Measurements from ENCODE around the gene ZNF823.
"Not testable (repeated sequence)": the region's sequence is repeated elsewhere in the genome, so short reads cannot be mapped to it uniquely, and the experiment has no call there.

Gene ZNF823

DNA sequence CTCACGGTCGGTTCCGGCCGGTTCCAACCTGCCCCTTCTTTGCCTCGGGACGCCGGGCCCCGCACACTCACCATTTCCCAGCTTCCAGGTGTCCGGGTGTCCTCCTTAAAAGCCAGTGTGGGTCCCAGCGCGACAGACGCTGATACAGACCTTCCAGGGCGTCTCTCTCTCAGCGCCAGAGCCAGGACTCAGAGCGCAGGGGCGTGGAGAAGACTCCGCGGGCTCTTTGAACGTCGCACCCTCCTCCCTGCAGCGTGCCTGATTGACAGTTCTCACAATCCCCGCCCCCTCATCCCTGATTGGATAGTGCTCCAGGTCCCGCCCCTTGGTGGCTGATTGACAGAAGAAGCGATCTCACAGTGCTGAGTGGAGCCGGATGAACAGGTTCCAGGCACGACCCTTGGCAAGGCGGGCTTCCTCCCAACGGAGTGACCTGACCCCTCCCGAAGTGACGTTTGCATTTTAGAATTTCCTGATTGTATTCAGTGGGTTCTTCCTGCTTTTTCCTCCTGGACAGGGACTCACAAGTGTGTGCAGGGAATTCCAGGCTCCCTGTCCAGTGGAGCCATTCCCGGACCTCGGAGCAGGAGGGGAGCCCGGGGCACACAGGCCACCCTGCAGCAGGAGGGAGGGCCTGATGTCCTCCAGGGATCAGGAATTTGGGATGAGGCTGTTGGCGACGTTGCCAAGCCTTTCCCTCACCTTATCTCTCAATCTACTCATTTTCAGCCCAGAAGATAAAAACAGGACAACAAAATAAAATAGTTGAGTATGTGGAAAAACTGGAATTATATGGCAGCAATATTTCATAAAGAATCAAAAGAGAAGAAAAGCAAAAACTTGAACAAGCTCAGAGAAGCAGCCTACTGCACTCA lies at the start of gene ZNF823:
Gene ZNF823 (minus strand): TSS at position 201 of the 875 bp plus-strand sequence. CDS start 127 bp downstream, at position 74.
- peaks cover 19% of the 10 kb centered on the region for H3K4me1 Mint-ChIP-seq
- H3K9me3 Mint-ChIP-seq: no peaks in the 10 kb centered on the region
- no peaks in the 10 kb centered on the region for H3K27me3 Mint-ChIP-seq
- peak within 1 kb of the TSS; percentile 85 for H3K27ac Mint-ChIP-seq
- H3K36me3 Mint-ChIP-seq: no peaks in the 10 kb centered on the region
- H3K4me3 Mint-ChIP-seq: peak within 1 kb of the TSS; percentile 97
- peak; percentile 98 for ATAC-seq

DNA sequence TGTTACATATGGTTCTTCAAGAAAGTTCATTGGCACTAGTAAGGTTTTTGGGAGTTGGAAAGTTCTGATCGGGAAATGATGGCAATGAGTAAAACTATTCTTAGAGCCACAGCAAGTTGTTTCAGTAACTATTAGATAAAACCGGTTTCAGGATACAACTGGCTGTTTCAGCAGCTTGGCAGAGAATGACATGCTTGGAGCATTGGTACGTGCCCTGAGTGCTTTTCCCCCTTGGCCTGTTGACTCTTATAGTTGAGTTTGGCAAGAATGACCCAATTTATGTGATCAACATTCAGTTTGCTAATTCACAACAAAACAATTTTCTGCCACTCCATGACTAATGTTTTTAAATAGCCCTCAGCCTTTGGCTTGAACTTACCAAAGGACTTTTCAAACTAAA lies 48.8 kb upstream of the ZNF823 start:
- no peak overlapping the region for H3K27ac Mint-ChIP-seq
- no peak for ATAC-seq
- no peaks in the 10 kb centered on the region for H3K27me3 Mint-ChIP-seq
- H3K4me1 Mint-ChIP-seq: no peaks in the 10 kb centered on the region
- no peak overlapping the region for H3K4me3 Mint-ChIP-seq
- H3K36me3 Mint-ChIP-seq: peaks cover 28% of the 10 kb centered on the region
- peaks cover 22% of the 10 kb centered on the region for H3K9me3 Mint-ChIP-seq

DNA sequence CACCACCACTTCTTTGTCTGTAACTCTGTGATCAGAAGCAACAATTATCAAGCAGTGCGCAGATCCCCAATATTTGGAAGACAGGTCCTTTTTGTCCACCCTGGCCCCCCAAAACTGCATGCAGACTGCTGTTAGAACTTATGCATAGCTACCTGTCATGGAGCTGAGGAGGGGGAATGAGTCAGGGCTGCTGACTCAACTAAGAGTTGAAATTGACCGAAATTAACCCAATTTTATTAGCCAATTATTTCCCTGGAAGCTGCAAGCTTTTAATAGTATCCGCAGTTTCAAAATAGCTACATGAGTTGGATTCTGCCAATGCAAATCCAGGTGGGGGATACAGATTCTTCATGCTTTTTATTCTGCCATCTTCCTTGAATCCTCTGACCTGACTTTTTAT lies 45.6 kb upstream of the ZNF823 start:
- Mint-ChIP-seq H3K36me3 (peaks cover 52% of the 10 kb centered on the region), H3K27me3 (no peaks in the 10 kb centered on the region), H3K4me1 (no peaks in the 10 kb centered on the region), H3K27ac (no peak overlapping the region), H3K4me3 (no peak overlapping the region), H3K9me3 (peaks cover 25% of the 10 kb centered on the region)
- no peak for ATAC-seq

- H3K9me3 Mint-ChIP-seq: peaks cover 25% of the 10 kb centered on the region
- no peaks in the 10 kb centered on the region for H3K27me3 Mint-ChIP-seq
- H3K27ac Mint-ChIP-seq: no peak overlapping the region
- no peak overlapping the region for H3K4me3 Mint-ChIP-seq
- H3K4me1 Mint-ChIP-seq: no peaks in the 10 kb centered on the region
- peaks cover 58% of the 10 kb centered on the region for H3K36me3 Mint-ChIP-seq
- no peak for ATAC-seq
These were observed 45.0 kb upstream of the ZNF823 start for GRCh38 chr19:11783767-11784166.

DNA sequence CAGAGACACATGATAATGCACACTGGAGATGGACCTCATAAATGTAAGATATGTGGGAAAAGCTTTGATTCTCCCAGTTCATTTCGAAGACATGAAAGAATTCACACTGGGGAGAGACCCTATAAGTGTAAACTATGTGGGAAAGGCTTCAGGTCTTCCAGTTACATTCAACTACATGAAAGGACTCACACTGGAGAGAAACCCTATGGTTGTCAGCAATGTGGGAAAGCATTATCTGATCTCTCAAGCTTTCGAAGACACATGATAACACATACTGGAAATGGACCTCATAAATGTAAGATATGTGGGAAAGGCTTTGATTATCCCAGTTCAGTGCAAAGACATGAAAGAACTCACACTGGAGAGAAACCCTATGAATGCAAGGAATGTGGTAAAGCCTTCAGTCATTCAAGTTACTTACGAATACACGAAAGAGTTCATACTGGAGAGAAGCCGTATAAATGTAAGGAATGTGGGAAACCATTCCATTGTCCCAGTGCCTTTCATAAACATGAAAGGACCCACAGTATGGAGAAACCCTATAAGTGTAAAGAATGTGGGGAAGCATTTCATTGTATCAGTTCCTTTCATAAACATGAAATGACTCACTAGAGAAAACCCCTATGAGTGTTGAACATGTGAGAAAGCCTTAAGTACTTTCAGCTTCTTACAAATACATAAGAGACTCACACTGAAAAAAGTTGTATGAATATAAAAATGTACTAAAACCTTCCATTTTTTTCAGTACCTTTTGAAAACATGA lies 42.7 kb upstream of the ZNF823 start:
- Mint-ChIP-seq H3K27ac (no peak overlapping the region), H3K4me1 (no peaks in the 10 kb centered on the region), H3K36me3 (peaks cover 81% of the 10 kb centered on the region), H3K4me3 (no peak overlapping the region), H3K27me3 (no peaks in the 10 kb centered on the region), H3K9me3 (peaks cover 18% of the 10 kb centered on the region)
- no peak for ATAC-seq

- no peak overlapping the region for H3K4me3 Mint-ChIP-seq
- H3K27ac Mint-ChIP-seq: no peak overlapping the region
- no peaks in the 10 kb centered on the region for H3K27me3 Mint-ChIP-seq
- peaks cover 88% of the 10 kb centered on the region for H3K36me3 Mint-ChIP-seq
- ATAC-seq: no peak
- H3K4me1 Mint-ChIP-seq: no peaks in the 10 kb centered on the region
- H3K9me3 Mint-ChIP-seq: peaks cover 18% of the 10 kb centered on the region
These were observed 41.8 kb upstream of the ZNF823 start for GRCh38 chr19:11780431-11781020.

DNA sequence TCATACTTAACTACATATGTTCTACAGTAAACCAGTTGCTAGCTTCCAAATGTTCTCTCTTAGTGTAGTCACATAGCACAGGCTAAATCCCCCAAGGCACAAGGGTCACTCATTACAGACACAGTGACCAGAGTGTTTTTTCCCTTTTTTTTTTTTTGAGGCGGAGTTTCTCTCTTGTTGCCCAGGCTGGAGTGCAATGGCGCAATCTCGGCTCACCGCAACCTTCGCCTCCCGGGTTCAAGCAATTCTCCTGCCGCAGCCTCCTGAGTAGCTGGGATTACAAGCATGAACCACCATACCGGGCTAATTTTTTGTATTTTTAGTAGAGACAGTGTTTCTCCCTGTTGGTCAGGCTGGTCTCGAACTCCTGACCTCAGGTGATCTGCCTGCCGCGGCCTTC lies 37.9 kb upstream of the ZNF823 start:
- Mint-ChIP-seq H3K36me3 (peaks cover 84% of the 10 kb centered on the region), H3K9me3 (peaks cover 24% of the 10 kb centered on the region)
- H3K27ac Mint-ChIP-seq, H3K4me1 Mint-ChIP-seq, H3K27me3 Mint-ChIP-seq, H3K4me3 Mint-ChIP-seq, ATAC-seq: not testable (repeated sequence)

DNA sequence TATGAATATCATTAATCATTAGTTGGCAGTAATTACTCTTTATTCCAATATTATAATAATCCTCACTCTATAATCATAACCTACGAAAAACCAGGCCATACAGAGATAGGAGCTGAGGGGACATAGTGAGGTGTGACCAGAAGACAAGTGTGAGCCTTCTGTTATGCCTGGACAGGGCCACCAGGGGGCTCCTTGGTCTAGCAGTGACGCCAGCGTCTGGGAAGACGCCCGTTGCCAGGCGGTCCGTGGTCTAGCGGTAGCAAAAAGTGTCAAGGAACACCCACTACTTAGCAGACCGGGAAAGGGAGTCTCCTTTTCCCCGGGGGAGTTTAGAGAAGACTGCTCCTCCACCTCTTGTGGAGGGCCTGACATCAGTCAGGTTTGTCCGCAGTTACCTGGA lies 32.8 kb upstream of the ZNF823 start:
- not testable (repeated sequence) for ATAC-seq, H3K27me3 Mint-ChIP-seq, H3K27ac Mint-ChIP-seq, H3K4me3 Mint-ChIP-seq
- Mint-ChIP-seq H3K9me3 (peaks cover 20% of the 10 kb centered on the region), H3K4me1 (peaks cover 25% of the 10 kb centered on the region), H3K36me3 (peaks cover 53% of the 10 kb centered on the region)

- ATAC-seq: no peak
- no peak overlapping the region for H3K27ac Mint-ChIP-seq
- no peak overlapping the region for H3K4me3 Mint-ChIP-seq
- H3K27me3 Mint-ChIP-seq: no peaks in the 10 kb centered on the region
- peaks cover 27% of the 10 kb centered on the region for H3K4me1 Mint-ChIP-seq
- peaks cover 20% of the 10 kb centered on the region for H3K9me3 Mint-ChIP-seq
- H3K36me3 Mint-ChIP-seq: peaks cover 45% of the 10 kb centered on the region
These were observed 31.2 kb upstream of the ZNF823 start for GRCh38 chr19:11769995-11770394.

- Mint-ChIP-seq H3K4me1 (peaks cover 22% of the 10 kb centered on the region), H3K9me3 (peaks cover 18% of the 10 kb centered on the region), H3K27me3 (no peaks in the 10 kb centered on the region), H3K36me3 (peaks cover 28% of the 10 kb centered on the region), H3K27ac (peak overlapping the region; percentile 96), H3K4me3 (peak overlapping the region; percentile 99)
- peak; percentile 2 for ATAC-seq
These were observed 28.9 kb upstream of the ZNF823 start for GRCh38 chr19:11767633-11768133.

DNA sequence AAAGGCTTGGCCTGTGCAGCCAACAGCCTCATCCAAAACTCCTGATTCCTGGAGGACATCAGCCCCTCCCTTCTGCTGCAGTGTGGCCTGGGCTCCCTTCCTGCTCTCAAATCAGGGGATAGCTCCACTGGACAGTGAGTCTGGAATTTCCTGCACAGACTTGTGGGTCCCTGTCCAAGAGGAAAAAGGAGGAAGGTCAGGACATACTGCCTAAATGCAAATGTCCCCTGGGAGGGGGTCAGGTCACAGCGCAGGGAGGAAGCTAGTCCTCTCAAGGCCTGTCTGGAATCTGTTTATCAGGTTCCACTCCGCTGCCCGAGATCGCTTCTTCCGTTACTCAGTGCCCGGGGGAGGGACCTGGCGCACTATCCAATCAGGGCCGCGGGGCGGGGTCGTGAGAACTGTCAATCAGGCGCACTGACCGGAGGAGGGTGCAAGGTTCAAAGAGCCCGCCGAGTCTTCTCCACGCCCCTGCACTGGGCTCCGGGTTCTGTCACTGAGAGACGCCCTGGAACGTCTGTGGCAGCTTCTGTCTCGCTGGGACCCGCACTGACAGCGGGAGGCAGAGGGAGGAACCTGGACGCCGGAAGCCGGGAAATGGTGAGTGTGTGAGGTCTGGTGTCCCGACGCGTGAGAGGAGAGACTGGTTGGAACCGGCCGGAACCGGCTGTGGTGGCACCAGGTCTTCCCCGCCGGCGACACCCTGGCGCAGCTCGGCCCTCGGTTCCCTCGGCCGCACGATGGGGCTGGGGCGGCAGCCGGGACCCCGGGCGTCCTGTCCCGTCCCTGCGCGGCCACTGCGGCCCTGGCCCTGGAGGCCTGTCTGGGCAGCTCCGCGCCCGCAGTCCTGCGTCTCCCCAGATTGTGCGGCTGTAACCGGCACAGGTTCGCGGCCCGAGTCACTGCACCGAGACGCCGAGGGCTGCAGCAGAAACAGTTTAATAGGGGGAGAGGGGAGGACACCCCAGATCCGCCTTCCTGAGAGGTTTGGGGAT lies 28.1 kb upstream of the ZNF823 start, which contains the start of gene ZNF441:
Gene ZNF441 (plus strand): TSS at position 404 of the 995 bp plus-strand sequence. CDS start 194 bp downstream, at position 598.
- Mint-ChIP-seq H3K27ac (peak within 1 kb of the TSS; percentile 96), H3K4me1 (peaks cover 22% of the 10 kb centered on the region), H3K27me3 (no peaks in the 10 kb centered on the region), H3K9me3 (peaks cover 13% of the 10 kb centered on the region), H3K36me3 (peaks cover 22% of the 10 kb centered on the region), H3K4me3 (peak within 1 kb of the TSS; percentile 99)
- peak; percentile 99 for ATAC-seq

GRCh38 chr19:11763611-11764010 lies 24.9 kb upstream of the ZNF823 start:
- Mint-ChIP-seq H3K4me1 (peaks cover 16% of the 10 kb centered on the region), H3K4me3 (no peak overlapping the region), H3K27me3 (no peaks in the 10 kb centered on the region), H3K27ac (no peak overlapping the region), H3K9me3 (peaks cover 7% of the 10 kb centered on the region), H3K36me3 (peaks cover under 1% of the 10 kb centered on the region)
- ATAC-seq: no peak

- H3K36me3 Mint-ChIP-seq: no peaks in the 10 kb centered on the region
- no peaks in the 10 kb centered on the region for H3K27me3 Mint-ChIP-seq
- ATAC-seq: no peak
- no peak overlapping the region for H3K4me3 Mint-ChIP-seq
- H3K27ac Mint-ChIP-seq: no peak overlapping the region
- peaks cover 12% of the 10 kb centered on the region for H3K4me1 Mint-ChIP-seq
- H3K9me3 Mint-ChIP-seq: peaks cover 7% of the 10 kb centered on the region
These were observed 24.4 kb upstream of the ZNF823 start for GRCh38 chr19:11763117-11763516.

DNA sequence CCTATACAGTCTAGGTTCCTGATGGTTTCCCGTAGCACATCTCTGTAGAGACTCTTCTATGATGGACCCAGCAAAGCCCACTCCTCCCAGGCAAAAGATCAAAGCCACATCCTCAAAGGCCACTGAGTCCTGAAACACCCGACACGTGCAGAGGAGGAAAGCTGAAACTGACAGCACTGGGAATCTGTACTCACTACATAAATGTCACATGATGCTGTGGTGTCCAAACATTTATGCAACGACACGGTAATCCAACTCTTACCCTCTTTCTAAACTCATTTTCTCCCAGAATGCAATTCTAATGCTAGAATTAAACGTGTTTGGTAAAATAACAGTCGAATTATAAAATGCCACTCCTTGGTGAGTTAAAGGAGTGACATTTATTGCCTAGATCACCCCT lies 21.1 kb upstream of the ZNF823 start:
- H3K27ac Mint-ChIP-seq: no peak overlapping the region
- peaks cover 15% of the 10 kb centered on the region for H3K9me3 Mint-ChIP-seq

More for the DNA sequence above, 21.1 kb upstream of the ZNF823 start:
- H3K4me1 Mint-ChIP-seq: no peaks in the 10 kb centered on the region
- ATAC-seq: no peak
- no peaks in the 10 kb centered on the region for H3K36me3 Mint-ChIP-seq
- no peak overlapping the region for H3K4me3 Mint-ChIP-seq
- no peaks in the 10 kb centered on the region for H3K27me3 Mint-ChIP-seq
